RWPE1 (cell line): ENCODE data around the gene ABI1.

ENCODE experiments used
- CTCF ChIA-PET: fragments of 350-600 bp; sonication (Branson Sonifier 250); formaldehyde crosslinking; extraction: SDS; loops from one replicate; lab custom pipeline; 2021; lab: Yijun Ruan, JAX
- POLR2A ChIA-PET: fragments of 400-600 bp; formaldehyde crosslinking; extraction: SDS; loops from one replicate; lab custom pipeline; 2020; ENCODE audit warnings: antibody characterized with exemption; ENCODE audit not compliant: low non-redundant PET; lab: Yijun Ruan, JAX
- DNase-seq: peaks from one replicate; pipeline ENCODE4 v3.0.0; 2012; ENCODE audit warnings: low spot score
- H3K27ac ChIP-seq: fragments of 450-650 bp; 2 replicates; pipeline ENCODE4 v1.5.1; 2017
- CTCF ChIP-seq: fragments of 450-650 bp; conservative IDR thresholded peaks from 2 replicates; pipeline ENCODE4 v1.5.1; 2017; ENCODE audit warnings: low read depth, mild to moderate bottlenecking

The ABI1 gene

DNA sequence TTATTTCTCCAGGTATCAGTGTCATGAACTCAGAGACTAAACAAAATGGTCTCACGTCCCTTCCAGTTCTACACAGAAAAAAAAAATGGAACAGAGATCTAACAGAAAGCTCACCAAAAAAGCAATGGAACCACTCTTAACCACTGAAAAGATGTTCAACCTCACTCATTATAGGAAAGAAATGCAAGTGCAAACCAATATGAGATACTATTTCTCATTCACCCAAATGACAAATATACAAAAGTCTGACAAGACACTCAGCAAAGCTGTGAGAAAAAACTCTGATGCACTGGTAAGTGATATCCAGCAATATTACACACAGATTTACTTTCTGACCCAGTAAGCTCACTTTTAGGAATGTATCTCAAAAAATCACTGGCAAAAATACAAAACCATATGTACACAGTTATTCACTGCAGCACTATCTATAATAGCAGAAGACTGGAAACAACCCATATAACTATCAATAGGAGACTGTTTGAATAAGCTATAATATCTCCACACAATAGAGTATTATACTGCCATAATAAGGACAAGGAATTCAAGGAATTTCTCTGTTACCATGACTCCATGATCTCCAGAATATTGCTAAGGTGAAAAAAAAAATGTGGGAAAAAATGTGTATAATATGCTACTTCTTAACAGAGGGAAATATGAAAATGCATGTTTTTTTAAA lies 36.6 kb downstream of the ABI1 start:
- CTCF ChIA-PET: no interaction called here
- POLR2A ChIA-PET: no interaction called here
- DNase-seq: no peak
- no peak overlapping the region for H3K27ac ChIP-seq
- no peak for TF ChIP-seq CTCF

- CTCF ChIA-PET: no interaction called here
- no peak for TF ChIP-seq CTCF
- no peak for DNase-seq
- POLR2A ChIA-PET: no interaction called here
- no peak overlapping the region for H3K27ac ChIP-seq
Measured at GRCh38 chr10:26821699-26822570, 38.8 kb downstream of the ABI1 start.

- DNase-seq: no peak
- POLR2A ChIA-PET: no interaction called here
- no peak for TF ChIP-seq CTCF
- H3K27ac ChIP-seq: no peak overlapping the region
- CTCF ChIA-PET: interaction anchor here (0.7 to 1.4 kb wide), 2 partner anchors 9 to 82 kb away, joined by 3 read pairs; no protein-coding TSS in a partner anchor
Measured at GRCh38 chr10:26815500-26815899, 45.3 kb downstream of the ABI1 start.

DNA sequence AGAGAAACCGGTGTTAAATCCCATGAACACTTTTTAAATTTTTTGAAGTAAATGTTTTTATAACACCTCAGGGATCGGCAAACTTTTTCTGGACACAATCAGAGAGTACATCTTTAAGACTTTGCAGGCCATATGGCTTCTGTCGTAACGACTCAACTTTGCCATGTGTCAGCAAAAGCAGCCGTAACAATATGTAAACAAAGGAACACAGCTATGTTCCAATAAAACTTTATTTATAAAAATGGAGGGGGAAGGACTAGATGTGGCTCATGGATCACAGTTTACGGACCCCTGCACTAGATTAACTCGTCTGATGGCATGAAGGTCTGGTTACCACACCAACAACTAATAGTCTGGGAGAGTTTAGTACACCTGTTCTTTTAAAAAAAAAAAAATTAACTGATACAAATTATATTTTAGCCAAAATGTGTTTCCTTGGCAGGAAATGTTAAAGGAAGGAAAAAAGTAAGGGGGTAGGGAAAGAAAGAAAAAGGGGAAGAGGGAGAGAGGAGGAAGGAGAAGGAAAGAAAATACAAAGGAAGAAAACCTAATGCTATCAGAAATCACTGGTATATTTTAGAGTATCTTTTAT lies 50.2 kb downstream of the ABI1 start:
- no peak for DNase-seq
- ChIA-PET POLR2A (no interaction called here), CTCF (interaction anchor here (0.7 kb wide), 1 partner anchor 53 kb away, joined by 3 read pairs; no protein-coding TSS in a partner anchor)
- no peak overlapping the region for H3K27ac ChIP-seq
- TF ChIP-seq CTCF: no peak

DNA sequence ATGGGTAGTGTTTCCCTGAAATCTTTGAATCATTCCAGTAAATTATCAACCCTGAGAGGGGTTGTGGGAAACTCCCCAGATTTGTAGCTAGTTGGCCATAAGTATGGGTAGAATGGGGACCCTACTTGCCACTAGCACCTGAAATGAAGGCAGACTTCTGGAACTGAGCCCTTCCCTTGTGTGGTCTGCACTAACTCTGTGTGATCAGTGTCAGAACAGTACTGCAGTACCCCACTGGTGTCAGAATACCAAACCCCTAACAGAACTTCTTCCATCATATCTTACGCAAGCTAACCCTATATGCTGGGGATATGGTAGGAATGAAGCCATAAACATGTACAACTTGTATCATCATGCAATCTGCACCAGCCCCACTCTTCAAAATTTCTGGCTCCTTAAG lies 50.8 kb downstream of the ABI1 start:
- POLR2A ChIA-PET: no interaction called here
- no peak for TF ChIP-seq CTCF
- CTCF ChIA-PET: no interaction called here
- no peak for DNase-seq
- no peak overlapping the region for H3K27ac ChIP-seq

DNA sequence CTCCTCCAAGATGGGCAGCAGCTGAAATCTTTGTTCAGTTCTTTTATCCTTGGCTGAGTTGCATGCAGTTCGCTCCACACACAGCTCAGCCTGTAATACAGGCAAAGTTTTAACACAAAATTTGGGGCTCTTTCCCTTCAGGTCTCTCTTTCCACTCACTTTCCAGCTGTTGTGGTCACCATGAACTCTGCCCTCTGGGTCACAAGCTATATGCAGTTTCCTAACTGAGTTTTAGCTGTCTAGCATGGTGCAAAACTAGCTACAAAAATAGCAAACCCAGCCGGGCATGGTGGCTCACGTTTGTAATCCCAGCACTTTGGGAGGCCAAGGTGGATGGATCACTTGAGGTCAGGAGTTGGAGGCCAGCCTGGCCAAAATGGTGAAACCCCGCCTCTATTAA lies 53.2 kb downstream of the ABI1 start:
- POLR2A ChIA-PET: no interaction called here

More for the DNA sequence above, 53.2 kb downstream of the ABI1 start:
- CTCF ChIA-PET: interaction anchor here (0.6 kb wide), 1 partner anchor 444 kb away, joined by 3 read pairs; no protein-coding TSS in a partner anchor
- no peak for DNase-seq
- H3K27ac ChIP-seq: no peak overlapping the region
- TF ChIP-seq CTCF: no peak
